Aorta (tissue), 5 donors: ENCODE data around the gene ATF7. TPM values are rescaled to one million over a fixed set of nuclear protein-coding genes. Genes with fewer than 3 reads are reported as not detected.

ENCODE experiments used
- ATAC-seq: fragments of 200-7000 bp; cut with Tn5 transposase; one replicate; pipeline ENCODE4 v1.9.1; 2022; ENCODE audit warnings: moderate library complexity; ENCODE audit not compliant: low FRiP score
- DNase-seq, 2 donors: peaks; one replicate each; pipeline ENCODE4 v3.0.0-alpha.2; 2020
- H3K27ac ChIP-seq, 2 donors: one replicate each; pipeline ENCODE4 v1.5.1; 2013; ENCODE audit warnings: low read length in 2 of 2, mild to moderate bottlenecking in 2 of 2, moderate library complexity in 2 of 2, control low read depth in 1 of 2, inconsistent platforms in 1 of 2, low read depth in 1 of 2
- H3K27me3 ChIP-seq, 2 donors: one replicate each; pipeline ENCODE4 v1.6.1; 2013; ENCODE audit warnings: control low read depth in 1 of 2, low read length in 1 of 2, mild to moderate bottlenecking in 1 of 2, moderate library complexity in 1 of 2; ENCODE audit not compliant: insufficient read depth in 2 of 2, control insufficient read depth in 1 of 2
- H3K36me3 ChIP-seq, 2 donors: one replicate each; pipeline ENCODE4 v1.6.1; 2013; ENCODE audit warnings: control low read depth in 1 of 2, low read length in 1 of 2, mild to moderate bottlenecking in 1 of 2; ENCODE audit not compliant: insufficient read depth in 2 of 2, control insufficient read depth in 1 of 2
- H3K4me1 ChIP-seq, 2 donors: one replicate each; pipeline ENCODE4 v1.6.1; 2013; ENCODE audit warnings: low read length in 2 of 2, control low read depth in 1 of 2, mild to moderate bottlenecking in 1 of 2, moderate library complexity in 1 of 2; ENCODE audit not compliant: insufficient read depth in 2 of 2, control insufficient read depth in 1 of 2
- H3K4me3 ChIP-seq, 2 donors: one replicate each; pipeline ENCODE4 v1.5.1; 2013; ENCODE audit warnings: low read length in 2 of 2, control low read depth in 1 of 2, mild to moderate bottlenecking in 1 of 2
- H3K9me3 ChIP-seq: one replicate; pipeline ENCODE4 v1.6.1; 2013; ENCODE audit warnings: mild to moderate bottlenecking, low read length; ENCODE audit not compliant: control insufficient read depth
- WGBS, 2 donors: extraction: QIAGEN DNeasy Blood & Tissue Kit; methylation state at CpG; one replicate each; pipeline ENCODE4 v1.1.7; 2013; 5-methylcytosine and 5-hydroxymethylcytosine counted together
- intact Hi-C, 2 donors: fragments of 100-400 bp; cut with DNase I; formaldehyde crosslinking; loops; one replicate each; pipeline versions ENCODE4 v1.14.2 to v1.15.0; 2022
- polyA plus RNA-seq, 2 donors: library from polyadenylated mRNA; stranded (reverse); fragments of 200-250 nt; gene quantifications; one replicate each; pipeline ENCODE4 v1.2.3, GENCODE V29; 2013
- total RNA-seq, 2 donors: library from RNA; stranded (reverse); fragmentation: NEBNext Ultra II Directional; extraction: Animal tissue kit (Norgen Biotek cat#: 25700); gene quantifications; one replicate each; pipeline ENCODE4 v1.2.1, GENCODE V29; 2021
- donor health status: healthy with polysubstance abuse.
- donor health status: Bipolar disorder and iron deficiency.
- donor health status: DM: no; HTN: no; CAD: no.
- donor health status: DM: no; HTN: no; CAD: no.
- donor health status: DM: yes; HTN: yes; CAD: no.

Gene ATF7
- total and polyA plus RNA-seq, 4 donors: 25.7 to 73.5 (median 49.0) TPM

GRCh38 chr12:53624458-53624857, 1.7 kb downstream of the ATF7 start:
- Histone ChIP-seq H3K27ac (peak overlapping the region in 1 of 2 donors; percentile 74), H3K4me3 (peak overlapping the region; percentile 84 to 90), H3K27me3 (no peaks in the 10 kb centered on the region), H3K36me3 (no peaks in the 10 kb centered on the region), H3K4me1 (no peaks in the 10 kb centered on the region), H3K9me3 (no peaks in the 10 kb centered on the region)
- ATAC-seq: no peak
- no peak for DNase-seq
- 3 to 6% methylated on average over 3 of the region's 3 CpGs for WGBS, 2 donors
- intact Hi-C loops: loop anchor here in 1 of 2 donors (10.0 kb wide), 1 partner anchor 60 kb away; no protein-coding TSS in a partner anchor

DNA sequence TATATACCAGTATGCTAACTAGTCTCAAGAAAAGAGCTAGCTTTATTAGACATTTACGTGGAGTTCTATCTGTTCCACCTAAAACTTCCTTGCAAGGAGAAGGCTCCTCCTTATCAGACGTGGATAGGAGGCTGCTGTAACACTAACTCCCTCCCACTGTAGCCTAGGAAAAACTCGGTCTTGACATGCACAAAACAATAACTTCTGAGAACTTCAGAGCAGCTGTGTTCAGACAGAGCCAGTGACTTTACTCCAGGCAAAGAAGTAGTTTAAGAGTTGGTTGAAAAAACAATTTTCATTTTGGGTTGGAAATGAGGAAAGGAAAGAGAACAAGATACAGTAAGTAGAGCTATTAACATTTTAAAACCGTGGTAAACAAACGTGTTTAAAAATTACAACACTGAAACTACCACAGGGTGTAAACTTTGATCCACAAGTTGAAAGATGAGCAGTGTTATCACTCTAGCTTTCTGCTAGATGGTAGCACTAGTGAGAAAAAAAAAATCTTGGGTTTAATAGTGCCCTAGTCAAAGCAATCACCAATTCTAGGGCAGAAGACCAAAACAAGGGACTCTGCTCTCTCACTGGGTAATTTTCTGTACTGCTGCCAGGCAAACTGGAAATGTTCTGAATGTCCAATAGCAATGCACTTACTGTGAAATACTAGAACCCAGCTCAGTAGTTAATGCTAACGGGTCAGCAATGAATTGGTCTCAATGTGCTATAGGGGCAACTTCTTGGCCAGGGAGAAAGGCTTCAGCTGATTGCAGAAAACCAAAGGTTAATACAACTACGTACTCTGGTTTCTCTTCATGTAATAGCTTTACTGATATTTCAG, 2.4 kb downstream of the ATF7 start:
- 3 to 4% methylated on average over 7 of the region's 7 CpGs for WGBS, 2 donors
- Histone ChIP-seq H3K36me3 (no peaks in the 10 kb centered on the region), H3K4me3 (peak overlapping the region; percentile 84 to 90), H3K27me3 (no peaks in the 10 kb centered on the region), H3K4me1 (no peaks in the 10 kb centered on the region), H3K27ac (peak overlapping the region; percentile 64 to 74), H3K9me3 (no peaks in the 10 kb centered on the region)
- ATAC-seq: no peak
- DNase-seq: no peak
- intact Hi-C loops: loop anchor here in 1 of 2 donors (10.0 kb wide), 1 partner anchor 59 kb away; no protein-coding TSS in a partner anchor

DNA sequence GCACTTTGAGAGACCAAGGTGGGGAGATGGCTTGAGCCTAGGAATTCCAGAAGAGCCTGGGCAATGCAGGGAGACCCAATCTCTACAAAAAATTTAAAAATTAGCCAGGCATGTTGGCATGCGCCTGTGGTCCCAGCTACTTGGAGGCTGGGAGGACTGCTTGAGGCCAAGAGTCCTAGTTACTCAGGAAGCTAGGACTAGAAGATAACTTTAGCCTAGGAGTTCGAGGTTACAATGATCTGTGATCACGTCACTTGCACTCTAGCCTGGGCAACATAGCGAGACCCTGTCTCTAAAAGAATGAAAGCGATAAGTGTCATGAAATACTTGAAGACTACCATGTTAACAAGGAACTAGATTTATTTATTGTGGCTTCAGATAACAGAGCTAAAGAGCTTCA, 3.5 kb downstream of the ATF7 start:
- intact Hi-C loops: loop anchor here in 1 of 2 donors (10.0 kb wide), 1 partner anchor 58 kb away; no protein-coding TSS in a partner anchor
- Histone ChIP-seq H3K36me3 (no peaks in the 10 kb centered on the region), H3K4me3 (no peak overlapping the region), H3K27me3 (no peaks in the 10 kb centered on the region), H3K4me1 (no peaks in the 10 kb centered on the region), H3K9me3 (no peaks in the 10 kb centered on the region), H3K27ac (peak overlapping the region; percentile 3 to 19)
- WGBS, 2 donors: 65 to 72% methylated on average over 5 of the region's 5 CpGs
- ATAC-seq: no peak
- no peak for DNase-seq

DNA sequence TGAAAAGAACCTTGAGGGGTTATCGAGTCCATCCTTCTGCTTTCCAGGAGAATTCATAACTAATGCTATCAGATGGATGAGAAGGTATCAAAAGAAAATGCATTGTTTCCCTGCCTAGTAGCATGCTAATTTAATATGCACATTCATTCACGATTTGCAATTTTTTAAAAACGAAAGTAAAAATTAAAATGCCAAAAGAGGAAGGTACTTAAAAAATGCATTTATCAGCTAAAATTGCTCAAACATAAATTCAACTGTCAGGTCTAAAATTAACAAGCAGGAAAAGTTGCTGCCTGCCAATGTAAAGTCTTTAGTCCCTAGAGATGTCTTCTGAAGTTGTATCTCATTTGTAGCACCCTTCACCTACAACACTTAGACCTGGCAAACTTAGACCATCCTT, 7.9 kb downstream of the ATF7 start:
- 0 to 1% methylated on average over 3 of the region's 3 CpGs for WGBS, 2 donors
- Histone ChIP-seq H3K4me1 (no peaks in the 10 kb centered on the region), H3K27me3 (no peaks in the 10 kb centered on the region), H3K36me3 (no peaks in the 10 kb centered on the region), H3K9me3 (no peaks in the 10 kb centered on the region), H3K4me3 (peak overlapping the region in 1 of 2 donors; percentile 16), H3K27ac (no peak overlapping the region)
- intact Hi-C loops: no loop called here
- peak; percentile 8 for ATAC-seq
- no peak for DNase-seq

DNA sequence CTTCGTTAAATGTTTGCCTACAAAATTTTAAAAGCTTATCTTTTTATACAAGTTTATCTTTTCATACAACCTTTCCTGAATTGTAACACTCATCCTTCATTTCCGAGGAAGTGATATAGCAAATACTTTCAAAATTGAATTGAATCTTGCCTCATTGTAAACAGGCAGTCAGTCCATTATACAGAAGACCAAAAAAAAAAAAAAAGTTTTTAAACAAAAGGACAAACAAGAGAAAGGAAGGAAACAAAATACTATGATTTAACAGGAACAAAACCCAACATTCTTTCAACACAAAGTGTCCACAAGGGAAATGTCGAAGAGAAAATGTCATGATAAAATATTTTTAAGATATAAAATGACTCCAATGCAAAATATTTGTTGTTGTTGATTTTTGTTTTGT, 8.5 kb downstream of the ATF7 start:
- ATAC-seq (no peak), DNase-seq (no peak)
- 17 to 22% methylated on average over 3 of the region's 3 CpGs for WGBS, 2 donors
- H3K27me3 ChIP-seq: no peaks in the 10 kb centered on the region
- intact Hi-C loops: no loop called here
- no peaks in the 10 kb centered on the region for H3K9me3 ChIP-seq
- no peaks in the 10 kb centered on the region for H3K36me3 ChIP-seq
- no peak overlapping the region for H3K4me3 ChIP-seq
- no peak overlapping the region for H3K27ac ChIP-seq
- H3K4me1 ChIP-seq: no peaks in the 10 kb centered on the region

DNA sequence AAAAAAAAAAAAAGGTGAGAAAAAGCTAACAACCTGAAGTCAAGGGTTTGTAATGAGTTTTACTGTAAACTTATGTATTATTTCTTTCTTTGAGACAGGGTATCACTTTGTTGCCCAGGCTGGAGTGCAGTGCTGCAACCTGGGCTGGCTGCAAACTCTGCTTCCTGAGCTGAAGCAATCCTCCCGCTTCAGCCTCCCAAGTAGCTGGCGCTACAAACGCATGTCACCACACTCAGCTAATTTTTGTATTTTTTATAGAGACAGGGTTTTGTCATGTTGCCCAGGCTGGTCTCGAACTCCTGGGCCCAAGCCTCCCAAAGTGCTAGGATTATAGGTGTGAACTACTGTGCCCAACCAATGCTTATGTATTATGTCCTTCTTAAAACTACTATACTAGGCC, 9.2 kb downstream of the ATF7 start:
- DNase-seq: no peak
- H3K27me3 ChIP-seq: no peaks in the 10 kb centered on the region
- no peaks in the 10 kb centered on the region for H3K36me3 ChIP-seq
- H3K9me3 ChIP-seq: no peaks in the 10 kb centered on the region
- 56 to 62% methylated on average over 4 of the region's 4 CpGs for WGBS, 2 donors
- intact Hi-C loops: no loop called here
- no peak overlapping the region for H3K27ac ChIP-seq
- H3K4me1 ChIP-seq: no peaks in the 10 kb centered on the region
- no peak overlapping the region for H3K4me3 ChIP-seq
- no peak for ATAC-seq

- intact Hi-C loops: no loop called here
- ATAC-seq (no peak), DNase-seq (no peak)
- no peaks in the 10 kb centered on the region for H3K4me1 ChIP-seq
- H3K27me3 ChIP-seq: no peaks in the 10 kb centered on the region
- H3K36me3 ChIP-seq: no peaks in the 10 kb centered on the region
- no peak overlapping the region for H3K4me3 ChIP-seq
- WGBS, 2 donors: 60 to 67% methylated on average over 1 of the region's 1 CpG
- H3K9me3 ChIP-seq: no peaks in the 10 kb centered on the region
- H3K27ac ChIP-seq: no peak overlapping the region
These were observed 12.4 kb downstream of the ATF7 start for GRCh38 chr12:53613821-53614220.

- H3K27me3 ChIP-seq: no peaks in the 10 kb centered on the region
- no peak for ATAC-seq
- H3K27ac ChIP-seq: no peak overlapping the region
- DNase-seq: no peak
- WGBS, 2 donors: 36 to 40% methylated on average over 2 of the region's 2 CpGs
- no peak overlapping the region for H3K4me3 ChIP-seq
- no peaks in the 10 kb centered on the region for H3K4me1 ChIP-seq
- H3K9me3 ChIP-seq: no peaks in the 10 kb centered on the region
- intact Hi-C loops: no loop called here
- no peaks in the 10 kb centered on the region for H3K36me3 ChIP-seq
These were observed 13.2 kb downstream of the ATF7 start for GRCh38 chr12:53612978-53613377.

GRCh38 chr12:53611304-53611703, 14.9 kb downstream of the ATF7 start:
- Histone ChIP-seq H3K9me3 (no peaks in the 10 kb centered on the region), H3K27me3 (no peaks in the 10 kb centered on the region), H3K36me3 (no peaks in the 10 kb centered on the region), H3K4me1 (no peaks in the 10 kb centered on the region), H3K27ac (no peak overlapping the region), H3K4me3 (no peak overlapping the region)
- no peak for ATAC-seq
- DNase-seq: no peak
- intact Hi-C loops: no loop called here
- 94 to 96% methylated on average over 8 of the region's 8 CpGs for WGBS, 2 donors
